MCF 10A (cell line): ENCODE results near the gene ELMO3. TPM values are rescaled to one million over a fixed set of nuclear protein-coding genes. Genes with fewer than 3 reads are reported as not detected.

ENCODE experiments used
- BruUV-seq: library from RNA; stranded (reverse); fragments of 400-500 nt; replicated peaks from 2 replicates; lab custom pipeline; 2021; lab: Mats Ljungman, UMichigan
- CTCF ChIA-PET: fragments of 300-600 bp; sonication (Branson Sonifier 250); formaldehyde crosslinking; extraction: SDS; loops from one replicate; lab custom pipeline; 2021; ENCODE audit warnings: antibody characterized with exemption, inconsistent platforms; lab: Yijun Ruan, JAX
- POLR2A ChIA-PET: fragments of 300-600, 350-650 bp; sonication (Branson Sonifier 250); formaldehyde crosslinking; extraction: SDS; loops from one replicate; lab custom pipeline; 2020; ENCODE audit warnings: antibody characterized with exemption, inconsistent platforms; lab: Yijun Ruan, JAX
- DNase-seq: peaks from one replicate; pipeline ENCODE4 v3.0.0-alpha.2; 2018; ENCODE audit not compliant: unreplicated experiment
- H3K27ac Mint-ChIP-seq: one replicate; pipeline ENCODE4 v1.8.0; 2022; ENCODE audit warnings: mild to moderate bottlenecking, low read depth, mixed read lengths; ENCODE audit not compliant: unreplicated experiment
- H3K27me3 Mint-ChIP-seq: one replicate; pipeline ENCODE4 v1.8.0; 2022; ENCODE audit warnings: mixed read lengths; ENCODE audit not compliant: insufficient read depth, unreplicated experiment
- H3K36me3 Mint-ChIP-seq: one replicate; pipeline ENCODE4 v1.8.0; 2022; ENCODE audit warnings: mild to moderate bottlenecking, moderate library complexity, mixed read lengths; ENCODE audit not compliant: insufficient read depth, unreplicated experiment
- H3K4me1 Mint-ChIP-seq: one replicate; pipeline ENCODE4 v1.8.0; 2022; ENCODE audit warnings: mixed read lengths; ENCODE audit not compliant: insufficient read depth, unreplicated experiment
- H3K4me3 Mint-ChIP-seq: one replicate; pipeline ENCODE4 v1.8.0; 2022; ENCODE audit warnings: mild to moderate bottlenecking, moderate library complexity, mixed read lengths; ENCODE audit not compliant: unreplicated experiment
- H3K9me3 Mint-ChIP-seq: one replicate; pipeline ENCODE4 v1.8.0; 2022; ENCODE audit warnings: mixed read lengths; ENCODE audit not compliant: unreplicated experiment
- CTCF ChIP-seq: fragments of 200-600 bp; IDR thresholded peaks from one replicate; pipeline ENCODE4 v1.8.0; 2022; ENCODE audit warnings: antibody characterized with exemption, mild to moderate bottlenecking; ENCODE audit not compliant: unreplicated experiment
- intact Hi-C: fragments of 100-400 bp; cut with micrococcal nuclease; formaldehyde crosslinking; loops from 2 replicates; pipeline ENCODE4 v1.14.1; 2022
- total RNA-seq: library from RNA; stranded (reverse); gene quantifications from 2 replicates; pipeline ENCODE4 v1.2.3, GENCODE V29; 2022

The ELMO3 gene
- total RNA-seq, 1 experiment from 2014 or later, result 12.0 TPM

GRCh38 chr16:67246081-67246755, 47.3 kb downstream of the ELMO3 start:
- CTCF ChIA-PET, result interaction anchor here (0.5 to 2.0 kb wide), 13 partner anchors 8 to 268 kb away, joined by 3 to 9 read pairs (median 4); partner anchors contain the start of gene TMEM208
- BruUV-seq, result no TSS peak
- Mint-ChIP-seq H3K4me1 (peaks cover 46% of the 10 kb centered on the region), H3K27ac (peak overlapping the region; percentile 75), H3K9me3 (no peaks in the 10 kb centered on the region), H3K4me3 (peak overlapping the region; percentile 81), H3K27me3 (peaks cover 18% of the 10 kb centered on the region), H3K36me3 (peaks cover 4% of the 10 kb centered on the region)
- intact Hi-C loops, result loop anchor here (2.0 kb wide), 2 partner anchors 19 to 47 kb away; partner anchors contain the start of genes ELMO3 and TMEM208
- POLR2A ChIA-PET, result interaction anchor here (0.6 to 3.7 kb wide), 29 partner anchors 10 to 1807 kb away, joined by 3 to 45 read pairs (median 3); partner anchors contain the start of genes ATP6V0D1, CES4A, CIAO2B and E2F4
- DNase-seq, result peak; percentile 89
- TF ChIP-seq CTCF, result peak; percentile 40

GRCh38 chr16:67246756-67247191, 47.8 kb downstream of the ELMO3 start:
- intact Hi-C loops, result loop anchor here (2.0 kb wide), 2 partner anchors 20 to 48 kb away; partner anchors contain the start of genes ELMO3 and TMEM208
- no peak for TF ChIP-seq CTCF
- H3K27me3 Mint-ChIP-seq, result peaks cover 18% of the 10 kb centered on the region
- ChIA-PET POLR2A (interaction anchor here (0.6 to 3.7 kb wide), 32 partner anchors 8 to 1806 kb away, joined by 3 to 45 read pairs (median 4); partner anchors contain the start of genes ATP6V0D1, CES4A, CIAO2B and E2F4), CTCF (interaction anchor here (0.5 to 2.0 kb wide), 11 partner anchors 9 to 268 kb away, joined by 3 to 9 read pairs (median 5); partner anchors contain the start of gene TMEM208)
- no TSS peak for BruUV-seq
- peak overlapping the region; percentile 81 for H3K4me3 Mint-ChIP-seq
- no peaks in the 10 kb centered on the region for H3K9me3 Mint-ChIP-seq
- peak overlapping the region; percentile 78 for H3K27ac Mint-ChIP-seq
- no peaks in the 10 kb centered on the region for H3K36me3 Mint-ChIP-seq
- DNase-seq, result no peak
- peaks cover 41% of the 10 kb centered on the region for H3K4me1 Mint-ChIP-seq

DNA sequence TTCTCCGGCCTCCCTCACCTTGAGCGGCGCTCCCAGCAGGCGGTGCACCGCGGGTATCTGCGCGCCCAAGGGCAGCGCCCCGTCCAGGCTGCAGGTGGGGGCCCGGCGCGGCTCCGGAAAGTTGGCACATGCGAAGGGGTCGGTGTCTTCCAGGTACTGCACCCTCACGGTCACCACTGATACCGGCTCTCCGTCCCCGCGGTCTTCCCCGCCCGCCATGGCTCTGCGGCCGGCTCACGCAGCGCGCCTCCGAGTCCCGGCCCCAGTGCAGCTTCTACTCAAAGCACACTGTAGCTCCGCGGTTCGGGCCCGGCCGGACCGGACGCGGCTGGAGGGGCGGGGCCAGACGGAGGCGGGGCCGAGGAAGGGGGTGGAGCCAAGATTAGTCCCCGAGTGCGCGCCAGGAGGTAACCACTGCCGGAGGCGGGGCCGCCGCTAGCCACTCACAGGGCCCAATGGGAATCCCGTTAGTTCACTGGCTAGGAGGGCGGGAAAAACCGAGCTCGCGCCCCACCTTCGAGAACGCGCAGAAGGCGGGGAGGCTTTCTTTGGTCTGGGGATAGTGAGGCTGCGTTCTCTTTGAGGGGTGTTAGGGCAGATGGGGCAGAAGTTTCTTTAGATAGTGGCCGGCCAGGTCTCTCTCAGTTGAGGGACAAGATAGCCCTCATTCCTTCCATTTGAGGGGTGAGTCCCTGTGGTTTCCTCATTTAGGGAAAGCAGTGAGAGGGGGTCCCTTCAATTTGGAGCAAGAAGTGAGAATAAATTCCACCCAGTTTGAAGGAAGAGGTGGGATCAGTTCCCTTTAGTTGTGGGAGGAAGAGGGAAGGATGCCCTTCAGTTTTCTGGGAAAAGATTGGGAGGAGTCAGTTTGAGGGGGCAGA, 48.5 kb downstream of the ELMO3 start, which contains the start of gene FHOD1:
TSS of gene FHOD1 (minus strand) at position 290 of the 881 bp plus-strand sequence. CDS start at position 219, 71 bp downstream.
- ChIA-PET CTCF (interaction anchor here (0.5 to 2.0 kb wide), 10 partner anchors 8 to 267 kb away, joined by 3 to 9 read pairs (median 4); partner anchors contain the start of gene TMEM208), POLR2A (interaction anchor here (0.6 to 3.7 kb wide), 32 partner anchors 9 to 559 kb away, joined by 3 to 45 read pairs (median 4); partner anchors contain the start of genes ATP6V0D1, CES4A, CIAO2B and E2F4)
- TF ChIP-seq CTCF, result no peak
- Mint-ChIP-seq H3K4me3 (peak within 1 kb of the TSS; percentile 81), H3K36me3 (no peaks in the 10 kb centered on the region), H3K27ac (peak within 1 kb of the TSS; percentile 78), H3K4me1 (peaks cover 39% of the 10 kb centered on the region), H3K27me3 (peaks cover 18% of the 10 kb centered on the region), H3K9me3 (no peaks in the 10 kb centered on the region)
- peak; percentile 97 for DNase-seq
- intact Hi-C loops, result loop anchor here (2.0 kb wide), 2 partner anchors 21 to 49 kb away; partner anchors contain the start of genes ELMO3 and TMEM208
- no TSS peak for BruUV-seq
